Peyer's patch (tissue), 4 donors: Measurements from ENCODE around the gene SMIM12.

Experiments used
- CTCF ChIP-seq, 6 experiments: fragments of 450-650 bp in 4 of 6; fragments of 200-600 bp in 2 of 6; sonication (generic) in 1 of 6; IDR thresholded peaks; one replicate each; pipeline ENCODE4 v1.5.1; 2017 to 2019; ENCODE audit warnings: antibody characterized with exemption in 6 of 6, mild to moderate bottlenecking in 3 of 6, moderate library complexity in 1 of 6
- POLR2A ChIP-seq, 2 donors: fragments of 450-650 bp; IDR thresholded peaks; one replicate each; pipeline ENCODE4 v1.5.1; 2017; ENCODE audit warnings: antibody characterized with exemption in 2 of 2, mild to moderate bottlenecking in 2 of 2, moderate library complexity in 2 of 2

- TF ChIP-seq CTCF (IDR thresholded peaks at IDR 0.05) (no peak), POLR2A (IDR thresholded peaks at IDR 0.05) (no peak)
These were observed 16.9 kb upstream of the SMIM12 start for GRCh38 chr1:34876406-34876805.
